GM19468 (cell line): ENCODE measurements around the gene DOHH.
"Not testable (repeated sequence)": the region's sequence is repeated elsewhere in the genome, so short reads cannot be mapped to it uniquely, and the experiment has no call there.

Experiments used
- ATAC-seq: cut with Tn5 transposase; IDR thresholded peaks from one replicate; pipeline ENCODE4 v1.9.1; 2021; ENCODE audit warnings: mild to moderate bottlenecking, moderate library complexity, moderate number of reproducible peaks; ENCODE audit not compliant: unreplicated experiment; ENCODE audit errors: extremely low read depth

The DOHH gene

DNA sequence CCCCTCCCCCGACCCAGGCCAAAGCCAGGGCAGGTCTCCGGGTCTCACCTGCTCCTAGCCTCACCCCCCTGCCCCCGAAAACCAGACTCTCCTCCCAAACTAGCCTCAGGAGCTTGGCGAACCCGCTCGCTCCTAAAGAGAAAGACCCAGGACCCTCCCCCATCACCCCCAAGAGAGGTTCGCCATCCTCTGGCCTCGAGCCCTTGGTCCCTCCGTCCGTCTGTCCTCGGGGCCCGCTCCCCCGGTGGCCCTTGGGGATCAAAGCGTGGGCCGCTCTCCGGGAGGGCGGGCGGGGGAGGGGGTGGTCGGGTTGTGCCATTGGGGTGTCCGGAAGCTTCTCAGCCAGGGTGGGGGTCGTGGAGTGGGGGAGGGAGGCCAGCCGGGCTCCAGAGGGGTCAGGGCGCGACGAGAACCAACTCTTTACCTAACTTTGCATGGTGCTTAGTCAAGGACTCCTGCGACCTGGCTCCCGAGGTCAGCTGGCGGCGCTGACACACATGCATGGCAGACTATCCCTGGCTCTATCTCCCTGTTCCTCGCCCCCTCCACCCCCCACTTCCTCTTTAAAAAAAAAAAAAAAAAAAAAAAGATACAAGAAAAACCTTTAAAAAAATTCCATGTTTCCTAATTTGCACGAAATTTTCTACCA is 35.8 kb downstream of the DOHH start:
- ATAC-seq: no peak

DNA sequence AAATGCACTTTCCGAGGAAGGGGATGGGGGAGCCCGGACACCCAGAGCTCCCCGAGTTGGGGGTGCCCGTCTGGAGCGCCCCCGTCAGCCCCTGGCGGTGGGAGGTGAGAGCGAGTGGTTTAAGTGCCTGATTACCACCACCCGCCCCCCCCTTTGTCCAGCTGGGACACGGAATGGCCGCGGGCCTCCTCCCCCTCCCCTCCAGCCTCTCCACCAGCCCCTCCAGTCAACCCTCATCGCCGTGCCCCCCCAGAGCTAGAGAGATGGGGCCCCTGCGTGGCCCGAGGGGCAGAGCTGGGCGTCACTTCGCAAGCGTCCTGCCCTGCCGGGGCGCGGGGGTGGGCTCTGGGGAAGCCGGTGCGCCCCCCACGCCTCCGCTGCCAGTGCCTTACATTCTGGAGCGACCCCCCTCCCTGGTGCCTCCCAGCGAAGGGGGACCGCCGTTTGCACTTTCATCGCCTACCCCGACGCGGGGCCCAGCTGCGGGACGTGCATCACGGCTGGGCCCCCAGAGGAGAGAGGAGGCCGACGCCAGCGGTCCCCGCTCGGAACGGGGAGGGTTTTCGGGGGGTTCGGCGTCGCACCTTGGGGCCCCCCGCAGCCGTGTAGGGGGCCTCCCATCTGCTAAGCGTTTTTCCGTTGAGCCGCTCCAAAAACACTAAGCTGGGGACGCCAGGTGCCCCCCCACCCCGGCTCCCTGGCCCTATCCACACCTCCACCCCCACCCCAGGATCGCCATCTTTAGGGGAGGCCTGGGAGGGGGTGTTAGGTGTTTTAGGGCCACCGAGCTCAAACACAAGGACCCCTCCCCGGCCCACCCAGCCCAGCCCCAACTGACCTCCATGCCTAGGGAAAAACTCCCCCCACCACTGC is 36.5 kb downstream of the DOHH start:
- no peak for ATAC-seq

DNA sequence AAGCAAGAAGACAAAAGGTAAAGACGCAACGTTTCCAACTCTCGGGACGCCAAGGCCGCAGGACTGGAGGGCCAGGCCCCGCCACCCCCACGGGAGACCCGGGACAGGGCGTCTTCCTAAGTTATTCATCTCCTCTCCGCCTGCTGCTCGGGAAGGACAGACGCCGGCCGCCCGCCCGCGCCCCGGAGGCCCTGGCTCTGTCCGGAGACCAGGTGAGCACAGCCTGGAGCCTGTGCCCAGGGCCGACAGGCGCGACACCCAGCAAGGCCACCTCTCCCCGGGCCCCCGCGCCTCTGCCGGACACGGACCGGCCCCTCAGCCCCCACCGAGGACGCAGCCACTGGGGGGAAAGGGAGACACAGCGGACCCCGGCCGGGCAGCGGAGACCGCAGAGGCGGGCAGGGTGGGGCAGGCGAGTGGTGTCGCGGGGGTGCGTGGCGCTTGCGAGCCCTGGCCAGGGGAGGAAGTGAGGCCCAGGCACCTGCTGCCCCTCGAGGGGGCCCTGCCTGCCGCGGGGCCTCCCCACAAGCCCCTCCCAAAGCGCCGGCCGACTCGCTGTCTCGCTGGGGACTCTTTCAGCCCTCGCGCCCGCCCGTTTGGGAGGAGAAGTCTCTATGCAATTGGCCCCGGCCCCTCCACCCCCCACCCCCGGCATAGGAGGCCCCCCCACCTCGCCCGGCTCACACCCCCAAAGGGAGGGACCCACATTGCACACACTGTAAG is 37.3 kb downstream of the DOHH start:
- ATAC-seq: no peak

- ATAC-seq: no peak
Observed at GRCh38 chr19:3459965-3460582, 40.4 kb downstream of the DOHH start.

GRCh38 chr19:3459089-3459881 is 41.2 kb downstream of the DOHH start:
- ATAC-seq: no peak

GRCh38 chr19:3458229-3459088 is 42.0 kb downstream of the DOHH start:
- no peak for ATAC-seq

DNA sequence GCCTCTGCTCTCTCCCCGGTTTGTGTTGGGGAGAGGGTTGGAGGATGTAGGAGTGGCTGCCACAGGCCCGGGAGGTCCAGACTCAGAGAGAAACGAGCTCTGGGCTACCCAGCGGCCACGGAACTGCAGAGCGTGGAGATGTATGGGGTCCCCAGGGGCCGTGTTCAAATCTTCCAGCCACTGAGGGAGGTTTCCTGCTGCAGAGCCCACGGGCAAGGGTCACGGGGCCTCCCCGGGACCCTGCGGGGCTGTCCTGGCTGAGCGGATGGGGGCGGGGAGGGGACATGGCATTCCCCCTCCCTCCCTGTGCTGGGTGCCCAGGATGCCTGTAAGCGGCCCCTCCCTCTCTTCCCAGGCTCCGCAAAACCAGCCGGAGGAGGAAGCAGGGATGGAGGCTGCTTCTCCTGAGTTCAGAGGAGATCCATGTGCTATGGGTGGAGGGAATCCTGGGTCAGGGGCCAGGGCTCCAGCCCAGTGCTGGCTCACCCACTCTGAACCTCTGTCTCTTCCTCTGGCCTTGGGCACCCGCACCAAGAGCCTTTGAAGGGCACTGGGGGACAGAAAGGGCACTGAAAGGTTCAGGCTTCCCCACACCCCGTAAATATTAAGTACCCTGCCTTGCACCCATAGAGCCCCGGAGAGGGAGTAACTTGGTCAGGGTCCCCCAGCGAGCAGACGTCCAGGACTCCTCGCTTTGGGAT is 42.8 kb downstream of the DOHH start:
- no peak for ATAC-seq

GRCh38 chr19:3456925-3457527 is 43.4 kb downstream of the DOHH start:
- ATAC-seq: no peak

GRCh38 chr19:3455960-3456601 is 44.4 kb downstream of the DOHH start:
- ATAC-seq: no peak

DNA sequence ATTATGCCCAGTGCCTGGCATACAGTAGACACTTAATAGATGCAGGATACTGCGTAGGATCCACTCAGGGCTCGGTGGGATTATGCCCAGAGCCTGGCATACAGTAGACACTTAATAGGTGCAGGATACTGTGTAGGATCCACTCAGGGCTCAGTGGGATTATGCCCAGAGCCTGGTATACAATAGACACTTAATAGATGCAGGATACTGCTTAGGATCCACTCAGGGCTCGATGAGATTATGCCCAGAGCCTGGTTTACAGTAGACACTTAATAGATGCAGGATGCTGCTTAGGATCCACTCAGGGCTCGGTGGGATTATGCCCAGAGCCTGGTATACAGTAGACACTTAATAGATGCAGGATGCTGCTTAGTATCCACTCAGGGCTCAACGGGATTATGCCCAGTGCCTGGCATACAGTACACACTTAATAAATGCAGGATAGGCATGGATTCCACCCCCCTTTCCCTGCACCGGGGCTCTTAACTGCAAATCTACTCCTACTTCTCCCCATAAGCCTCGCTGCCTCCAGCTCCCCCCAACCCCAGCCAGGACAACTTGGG is 45.0 kb downstream of the DOHH start:
- no peak for ATAC-seq

DNA sequence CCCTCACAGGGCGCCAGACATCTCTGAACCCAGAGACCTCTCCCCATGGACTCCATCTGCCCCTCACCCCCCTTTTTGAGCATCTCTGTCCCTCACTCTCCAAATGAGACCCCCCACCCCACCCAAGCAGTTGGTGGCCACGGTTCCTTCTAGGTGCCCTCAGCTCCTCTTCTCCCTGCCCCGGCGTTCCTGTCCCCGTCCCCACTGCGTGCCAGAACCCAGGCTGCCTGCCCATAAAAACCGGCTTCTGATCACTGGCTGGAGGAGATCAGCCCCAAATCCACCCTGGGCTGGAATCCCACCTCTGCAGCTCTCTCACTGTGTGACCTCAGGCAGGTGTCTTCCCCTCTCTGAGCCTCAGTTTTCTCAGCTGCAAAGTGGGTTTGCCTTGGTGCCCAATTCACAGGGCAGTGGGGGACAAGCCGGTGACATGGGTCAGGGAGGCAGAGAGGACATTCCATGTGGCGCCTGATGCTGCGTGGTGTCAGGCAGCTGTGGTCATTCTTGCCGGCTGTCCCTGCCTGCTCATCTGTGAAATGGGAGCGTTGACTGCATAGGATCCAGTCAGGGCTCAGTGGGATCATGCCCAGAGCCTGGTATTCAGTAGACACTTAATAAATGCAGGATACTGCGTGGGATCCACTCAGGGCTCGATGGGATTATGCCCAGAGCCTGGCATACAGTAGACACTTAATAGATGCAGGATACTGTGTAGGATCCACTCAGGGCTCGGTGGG is 45.6 kb downstream of the DOHH start:
- no peak for ATAC-seq

DNA sequence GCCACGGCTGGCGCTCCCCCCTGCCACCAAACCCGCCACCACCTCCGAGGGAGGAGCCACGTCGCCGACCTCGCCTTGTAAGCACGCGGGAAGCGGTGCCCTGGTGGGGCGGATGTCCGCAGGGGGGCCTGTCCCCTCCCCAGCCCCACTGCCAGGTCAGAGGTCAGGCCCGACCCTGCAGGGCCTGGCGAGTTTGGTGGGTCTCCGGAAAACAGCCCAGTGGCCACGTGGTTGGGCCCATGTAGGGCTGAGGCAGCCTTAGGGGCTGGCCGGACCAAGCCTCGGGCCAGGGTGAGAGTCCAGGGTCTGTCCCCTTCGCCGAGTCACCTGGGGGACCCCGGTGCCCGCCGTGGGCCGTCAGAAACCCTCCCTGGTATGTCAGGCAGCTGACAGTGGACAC is 46.6 kb downstream of the DOHH start:
- ATAC-seq: no peak

DNA sequence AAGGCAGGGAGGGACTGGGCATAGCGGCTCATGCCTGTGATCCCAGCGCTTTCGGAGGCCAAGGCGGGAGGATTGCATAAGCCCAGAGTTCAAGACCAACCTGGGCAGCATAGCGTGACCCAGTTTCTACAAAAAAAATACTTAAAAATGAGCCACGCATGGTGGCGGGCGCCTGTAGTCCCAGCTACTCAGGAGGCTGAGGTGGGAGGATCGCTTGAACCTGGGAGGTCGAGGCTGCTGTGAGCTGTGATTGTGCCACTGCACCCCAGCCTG is 47.6 kb downstream of the DOHH start:
- not testable (repeated sequence) for ATAC-seq

DNA sequence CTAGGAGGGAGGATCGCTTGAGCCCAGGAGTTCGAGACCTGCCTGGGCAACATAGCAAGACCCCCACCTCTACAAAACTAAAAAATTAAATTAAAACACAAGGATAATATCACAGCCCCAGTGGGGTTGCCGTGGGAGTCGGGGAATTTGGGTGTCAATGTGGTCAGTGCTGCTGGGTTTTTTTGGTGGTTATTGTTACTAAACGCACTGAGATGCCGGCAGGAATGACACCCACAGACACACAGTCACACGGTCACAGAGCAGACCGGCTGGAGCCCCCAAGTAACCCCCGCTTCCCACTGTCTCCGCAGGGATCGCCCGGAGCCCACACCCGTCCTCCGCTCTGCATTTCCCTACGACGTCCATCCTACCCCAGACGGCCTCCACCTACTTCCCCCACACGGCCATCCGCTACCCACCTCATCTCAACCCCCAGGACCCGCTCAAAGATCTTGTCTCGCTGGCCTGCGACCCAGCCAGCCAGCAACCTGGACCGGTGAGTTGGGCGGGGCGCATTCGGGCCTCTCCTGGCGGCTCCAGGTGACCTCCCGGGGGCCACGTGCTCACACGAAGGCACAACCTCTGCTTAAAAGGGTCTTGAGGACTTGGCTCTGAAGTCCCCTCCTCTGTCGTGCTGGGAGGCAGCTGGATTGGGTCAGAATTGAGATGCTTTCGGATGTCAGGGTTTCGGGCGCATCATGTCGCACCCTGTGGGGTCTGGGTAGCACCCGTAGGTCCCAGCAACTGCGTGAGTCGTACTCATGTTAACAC is 48.1 kb downstream of the DOHH start:
- ATAC-seq: no peak

DNA sequence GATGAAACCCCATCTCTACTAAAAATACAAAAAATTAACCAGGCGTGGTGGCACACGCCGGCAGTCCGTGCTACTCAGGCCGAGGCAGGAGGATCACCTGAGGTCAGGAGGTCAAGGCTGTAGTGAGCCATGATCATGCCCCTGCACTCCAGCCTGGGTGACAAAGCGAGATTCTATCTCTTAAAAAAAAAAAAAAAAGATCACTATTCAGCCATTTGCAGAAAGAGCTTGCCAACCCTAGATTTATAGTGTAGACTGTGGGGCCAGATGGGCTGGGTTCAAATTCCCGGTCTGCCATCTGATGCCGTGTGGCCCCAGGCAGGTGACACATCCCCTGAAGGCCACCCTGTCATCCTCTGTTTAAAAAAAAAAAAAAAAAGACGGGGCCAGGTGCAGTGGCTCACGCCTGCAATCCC is 49.0 kb downstream of the DOHH start:
- ATAC-seq: no peak

- ATAC-seq: no peak
Observed at GRCh38 chr19:3450796-3451411, 49.6 kb downstream of the DOHH start.
